ENCODE results near the gene PRRT3.

The PRRT3 gene

DNA sequence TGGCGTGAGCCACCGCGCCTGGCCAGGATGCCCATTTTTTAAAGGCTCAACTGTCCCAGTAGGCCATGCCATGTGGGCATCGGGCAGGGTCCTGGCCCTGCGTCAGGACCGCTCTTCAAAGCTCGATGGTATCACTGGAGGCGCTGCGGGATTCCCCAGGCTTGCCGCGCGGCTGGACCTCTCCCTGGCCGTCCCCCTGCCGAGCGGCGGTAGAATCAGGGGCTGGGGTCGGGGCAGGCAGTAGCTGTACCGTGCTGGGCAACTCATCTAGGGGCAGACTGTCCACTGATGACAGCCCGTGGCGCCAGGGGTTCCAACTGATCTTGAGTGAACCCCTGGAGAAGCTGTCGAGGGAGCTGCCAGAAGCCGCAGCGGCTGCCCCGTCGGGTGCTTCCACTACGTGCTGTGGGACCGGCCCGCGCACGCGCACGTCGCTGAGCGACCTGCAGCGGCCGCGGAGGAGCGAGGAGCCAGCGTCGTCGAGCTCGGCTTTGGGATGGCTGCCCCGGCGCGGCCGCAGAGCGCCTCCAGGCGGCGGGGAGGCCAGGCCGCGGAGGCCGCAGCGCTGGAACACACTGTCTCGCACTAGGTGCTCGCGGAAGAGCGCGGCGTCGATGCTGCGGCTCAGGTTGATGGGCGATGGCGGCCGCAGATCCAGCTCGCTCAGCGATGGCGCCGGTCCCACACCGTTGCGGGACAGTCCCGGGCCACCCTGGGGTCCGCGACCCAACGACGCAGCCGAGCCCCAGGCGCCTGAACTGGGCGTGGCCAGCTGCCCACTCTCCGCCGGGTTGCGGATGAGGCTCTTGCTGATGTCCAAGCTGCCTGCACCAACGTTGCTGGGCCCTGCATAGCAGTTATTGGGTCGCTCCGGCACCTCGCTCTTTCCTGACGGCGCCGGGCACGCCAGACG, 5.8 kb downstream of the PRRT3 start:
- Histone ChIP-seq H3K4me3 (ENCODE audit: low read depth in 1 of 2, low read length in 1 of 2) (peak overlapping the region; percentile 57 to 59), H3K4me1 (ENCODE audit: control insufficient read depth in 1 of 2, insufficient read depth in 1 of 2, low read depth in 1 of 2, low read length in 1 of 2) (peaks cover 8 to 10% of the 10 kb centered on the region in 2 experiments), H3K27me3 (peaks cover 9% of the 10 kb centered on the region), H3K36me3 (no peaks in the 10 kb centered on the region), H3K9me3 (no peaks in the 10 kb centered on the region), H3K27ac (no peak overlapping the region)
- TF ChIP-seq, protein P1, sequence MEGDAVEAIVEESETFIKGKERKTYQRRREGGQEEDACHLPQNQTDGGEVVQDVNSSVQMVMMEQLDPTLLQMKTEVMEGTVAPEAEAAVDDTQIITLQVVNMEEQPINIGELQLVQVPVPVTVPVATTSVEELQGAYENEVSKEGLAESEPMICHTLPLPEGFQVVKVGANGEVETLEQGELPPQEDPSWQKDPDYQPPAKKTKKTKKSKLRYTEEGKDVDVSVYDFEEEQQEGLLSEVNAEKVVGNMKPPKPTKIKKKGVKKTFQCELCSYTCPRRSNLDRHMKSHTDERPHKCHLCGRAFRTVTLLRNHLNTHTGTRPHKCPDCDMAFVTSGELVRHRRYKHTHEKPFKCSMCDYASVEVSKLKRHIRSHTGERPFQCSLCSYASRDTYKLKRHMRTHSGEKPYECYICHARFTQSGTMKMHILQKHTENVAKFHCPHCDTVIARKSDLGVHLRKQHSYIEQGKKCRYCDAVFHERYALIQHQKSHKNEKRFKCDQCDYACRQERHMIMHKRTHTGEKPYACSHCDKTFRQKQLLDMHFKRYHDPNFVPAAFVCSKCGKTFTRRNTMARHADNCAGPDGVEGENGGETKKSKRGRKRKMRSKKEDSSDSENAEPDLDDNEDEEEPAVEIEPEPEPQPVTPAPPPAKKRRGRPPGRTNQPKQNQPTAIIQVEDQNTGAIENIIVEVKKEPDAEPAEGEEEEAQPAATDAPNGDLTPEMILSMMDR (IDR thresholded peaks at IDR 0.05), result peak; percentile 65

DNA sequence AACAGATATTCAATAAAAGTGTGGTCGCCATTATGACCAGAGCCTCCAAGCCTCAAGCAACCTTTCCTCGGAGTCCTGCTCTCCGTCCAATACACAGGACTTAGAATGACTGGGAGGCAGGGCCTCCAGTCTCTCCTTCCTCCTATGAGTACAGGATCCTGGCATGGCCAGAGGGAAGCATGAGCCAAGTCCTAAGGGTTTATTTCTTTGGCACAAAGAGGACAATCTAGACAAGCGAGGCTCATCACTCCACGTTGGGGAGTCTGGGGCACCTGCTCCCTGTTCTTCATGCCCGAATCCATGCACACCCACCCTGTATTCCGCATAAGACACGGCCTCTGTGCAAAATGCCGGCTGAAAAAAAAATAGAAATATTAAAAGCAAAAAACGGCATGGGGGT, 6.8 kb downstream of the PRRT3 start:
- Histone ChIP-seq H3K27me3 (no peaks in the 10 kb centered on the region), H3K9me3 (no peaks in the 10 kb centered on the region), H3K27ac (no peak overlapping the region), H3K4me3 (ENCODE audit: low read depth in 1 of 2, low read length in 1 of 2) (no peak overlapping the region), H3K36me3 (no peaks in the 10 kb centered on the region), H3K4me1 (ENCODE audit: control insufficient read depth in 1 of 2, insufficient read depth in 1 of 2, low read depth in 1 of 2, low read length in 1 of 2) (peaks cover 7 to 10% of the 10 kb centered on the region in 2 experiments)
- TF ChIP-seq, protein P1 (IDR thresholded peaks at IDR 0.05), result no peak

DNA sequence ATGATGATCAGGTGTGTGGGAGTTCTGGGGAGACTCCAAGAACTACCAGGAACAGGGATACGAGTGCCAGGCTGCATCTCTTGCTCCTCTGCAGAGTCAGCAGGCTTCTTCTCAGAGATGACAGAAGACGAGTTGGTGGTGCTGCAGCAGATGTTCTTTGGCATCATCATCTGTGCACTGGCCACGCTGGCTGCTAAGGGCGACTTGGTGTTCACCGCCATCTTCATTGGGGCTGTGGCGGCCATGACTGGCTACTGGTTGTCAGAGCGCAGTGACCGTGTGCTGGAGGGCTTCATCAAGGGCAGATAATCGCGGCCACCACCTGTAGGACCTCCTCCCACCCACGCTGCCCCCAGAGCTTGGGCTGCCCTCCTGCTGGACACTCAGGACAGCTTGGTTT, 7.9 kb downstream of the PRRT3 start:
- Histone ChIP-seq H3K27ac (no peak overlapping the region), H3K4me1 (ENCODE audit: control insufficient read depth in 1 of 2, insufficient read depth in 1 of 2, low read depth in 1 of 2, low read length in 1 of 2) (peaks cover 7 to 10% of the 10 kb centered on the region in 2 experiments), H3K4me3 (ENCODE audit: low read depth in 1 of 2, low read length in 1 of 2) (no peak overlapping the region), H3K9me3 (no peaks in the 10 kb centered on the region), H3K36me3 (no peaks in the 10 kb centered on the region), H3K27me3 (no peaks in the 10 kb centered on the region)
- TF ChIP-seq, protein P1 (IDR thresholded peaks at IDR 0.05), result no peak

DNA sequence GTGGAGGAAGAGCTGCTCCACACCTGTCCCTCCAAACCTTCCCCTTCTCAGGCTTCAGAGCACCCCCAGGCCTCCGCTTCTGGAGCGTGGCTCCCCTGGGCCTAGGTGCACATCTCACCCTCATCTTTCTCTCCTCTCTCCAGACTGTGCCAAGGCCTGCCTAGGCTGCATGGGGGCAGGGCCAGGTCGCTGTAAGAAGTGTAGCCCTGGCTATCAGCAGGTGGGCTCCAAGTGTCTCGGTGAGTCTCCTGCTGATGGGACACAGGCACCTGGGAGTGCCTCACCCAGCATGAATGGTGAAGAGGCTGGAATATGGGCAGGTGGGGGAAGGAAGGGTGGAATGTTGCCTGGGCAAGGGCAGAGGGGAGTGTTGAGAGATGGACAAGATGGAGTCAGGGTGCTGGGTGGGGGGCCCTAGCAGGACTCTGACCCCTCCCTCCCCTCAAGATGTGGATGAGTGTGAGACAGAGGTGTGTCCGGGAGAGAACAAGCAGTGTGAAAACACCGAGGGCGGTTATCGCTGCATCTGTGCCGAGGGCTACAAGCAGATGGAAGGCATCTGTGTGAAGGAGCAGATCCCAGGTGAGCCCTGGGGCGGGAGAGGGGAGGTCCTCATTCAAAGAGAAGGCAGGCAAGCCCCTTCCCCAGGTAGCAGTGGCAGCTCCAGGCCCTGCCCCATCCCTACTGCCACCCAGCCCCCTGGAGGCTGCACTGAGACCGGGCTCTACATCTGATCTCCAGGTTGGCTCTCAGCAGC, 9.1 kb downstream of the PRRT3 start:
- H3K27me3 ChIP-seq, result no peaks in the 10 kb centered on the region
- no peaks in the 10 kb centered on the region for H3K9me3 ChIP-seq
- no peak overlapping the region for H3K27ac ChIP-seq
- H3K4me3 ChIP-seq (ENCODE audit: low read depth in 1 of 2, low read length in 1 of 2), result no peak overlapping the region
- H3K36me3 ChIP-seq, result no peaks in the 10 kb centered on the region
- H3K4me1 ChIP-seq (ENCODE audit: control insufficient read depth in 1 of 2, insufficient read depth in 1 of 2, low read depth in 1 of 2, low read length in 1 of 2), result peaks cover 7 to 10% of the 10 kb centered on the region in 2 experiments
- TF ChIP-seq, protein P1 (IDR thresholded peaks at IDR 0.05), result no peak

DNA sequence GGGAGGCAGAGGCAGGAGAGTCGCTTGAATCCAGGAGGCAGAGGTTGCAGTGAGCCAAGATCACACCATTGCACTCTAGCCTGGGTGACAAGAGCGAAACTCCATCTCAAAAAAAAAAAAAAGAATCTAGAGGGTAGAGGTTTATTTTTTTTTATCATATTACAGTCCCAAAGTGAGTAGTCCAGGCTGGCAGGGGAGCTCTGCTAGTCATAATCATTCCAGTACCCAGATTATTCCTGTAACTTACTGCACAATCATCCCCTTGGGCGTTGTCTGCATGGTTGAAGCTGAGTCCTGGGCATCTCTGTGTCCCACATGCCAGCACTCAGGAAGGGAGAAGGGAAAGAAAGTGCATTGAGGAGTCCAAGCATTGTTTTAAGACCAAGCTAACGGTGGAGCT, 10.0 kb downstream of the PRRT3 start:
- Histone ChIP-seq H3K27ac (no peak overlapping the region), H3K4me3 (ENCODE audit: low read depth in 1 of 2, low read length in 1 of 2) (no peak overlapping the region), H3K4me1 (ENCODE audit: control insufficient read depth in 1 of 2, insufficient read depth in 1 of 2, low read depth in 1 of 2, low read length in 1 of 2) (peaks cover 7 to 10% of the 10 kb centered on the region in 2 experiments), H3K9me3 (no peaks in the 10 kb centered on the region), H3K27me3 (no peaks in the 10 kb centered on the region), H3K36me3 (no peaks in the 10 kb centered on the region)
- TF ChIP-seq, protein P1 (IDR thresholded peaks at IDR 0.05), result no peak
